Activated CD4-positive, alpha-beta T cell treated with anti-CD3 and anti-CD28 coated beads for 24 hours (primary cell): ENCODE measurements around the gene USP20.

Experiments
- DNase-seq, 2 donors: peaks; one replicate each; pipeline ENCODE4 v3.0.0-alpha.2; 2020; ENCODE audit warnings: low read depth in 2 of 2

The USP20 gene

GRCh38 chr9:129854588-129855110 is 19.4 kb downstream of the USP20 start:
- no peak for DNase-seq

- DNase-seq, result no peak
These were observed 21.9 kb downstream of the USP20 start for GRCh38 chr9:129857207-129857606.

- no peak for DNase-seq
These were observed 23.1 kb downstream of the USP20 start for GRCh38 chr9:129858167-129858962.

GRCh38 chr9:129860653-129861446 is 25.6 kb downstream of the USP20 start:
- DNase-seq, result no peak

GRCh38 chr9:129861447-129861827 is 26.2 kb downstream of the USP20 start:
- no peak for DNase-seq

GRCh38 chr9:129863059-129863690 is 27.9 kb downstream of the USP20 start:
- peak in 1 of 2 donors; percentile 15 for DNase-seq

GRCh38 chr9:129864991-129865647 is 29.9 kb downstream of the USP20 start:
- no peak for DNase-seq

GRCh38 chr9:129865668-129866320 is 30.5 kb downstream of the USP20 start:
- DNase-seq, result no peak

GRCh38 chr9:129866394-129867135 is 31.3 kb downstream of the USP20 start:
- no peak for DNase-seq

- no peak for DNase-seq
These were observed 32.1 kb downstream of the USP20 start for GRCh38 chr9:129867136-129868022.

GRCh38 chr9:129868023-129868871 is 33.0 kb downstream of the USP20 start:
- DNase-seq, result no peak

GRCh38 chr9:129868872-129869486 is 33.7 kb downstream of the USP20 start:
- peak; percentile 72 to 74 for DNase-seq

- no peak for DNase-seq
These were observed 34.6 kb downstream of the USP20 start for GRCh38 chr9:129869585-129870501.

GRCh38 chr9:129871046-129871445 is 35.8 kb downstream of the USP20 start:
- no peak for DNase-seq

GRCh38 chr9:129873563-129874190 is 38.4 kb downstream of the USP20 start:
- DNase-seq, result no peak

GRCh38 chr9:129874261-129875101 is 39.2 kb downstream of the USP20 start:
- DNase-seq, result no peak
